Measurements from ENCODE around the gene ARFGAP2.
"Not testable (repeated sequence)": the region's sequence is repeated elsewhere in the genome, so short reads cannot be mapped to it uniquely, and the experiment has no call there.

The ARFGAP2 gene

GRCh38 chr11:47176328-47177228, at the start of gene ARFGAP2:
Gene ARFGAP2 (minus strand): TSS chr11:47176879. CDS start chr11:47176853, 26 bp downstream.
- peak; percentile 84 to 87 for DNase-seq (ENCODE audit: low read depth in 2 of 2)

- DNase-seq (ENCODE audit: low read depth in 2 of 2) = no peak
These were observed 49.1 kb upstream of the ARFGAP2 start for GRCh38 chr11:47225552-47226400.

- no peak for DNase-seq (ENCODE audit: low read depth in 2 of 2)
These were observed 46.0 kb upstream of the ARFGAP2 start for GRCh38 chr11:47222696-47223095.

GRCh38 chr11:47220401-47220821, 43.7 kb upstream of the ARFGAP2 start:
- no peak for DNase-seq (ENCODE audit: low read depth in 2 of 2)

GRCh38 chr11:47216121-47216798, 39.6 kb upstream of the ARFGAP2 start:
- no peak for DNase-seq (ENCODE audit: low read depth in 2 of 2)

GRCh38 chr11:47215366-47215910, 38.8 kb upstream of the ARFGAP2 start:
- DNase-seq (ENCODE audit: low read depth in 2 of 2) = no peak

- no peak for DNase-seq (ENCODE audit: low read depth in 2 of 2)
These were observed 37.4 kb upstream of the ARFGAP2 start for GRCh38 chr11:47213950-47214565.

GRCh38 chr11:47212938-47213337, 36.3 kb upstream of the ARFGAP2 start:
- no peak for DNase-seq (ENCODE audit: low read depth in 2 of 2)

- no peak for DNase-seq (ENCODE audit: low read depth in 2 of 2)
These were observed 31.9 kb upstream of the ARFGAP2 start for GRCh38 chr11:47208628-47209027.

GRCh38 chr11:47208008-47208552, 31.4 kb upstream of the ARFGAP2 start:
- not testable (repeated sequence) for DNase-seq (ENCODE audit: low read depth in 2 of 2)

- no peak for DNase-seq (ENCODE audit: low read depth in 2 of 2)
These were observed 30.8 kb upstream of the ARFGAP2 start for GRCh38 chr11:47207459-47207858.

- DNase-seq (ENCODE audit: low read depth in 2 of 2) = not testable (repeated sequence)
These were observed 29.9 kb upstream of the ARFGAP2 start for GRCh38 chr11:47206577-47206976.

- DNase-seq (ENCODE audit: low read depth in 2 of 2) = peak in 1 of 2 experiments; percentile 55
These were observed 27.9 kb upstream of the ARFGAP2 start for GRCh38 chr11:47204637-47204989.

GRCh38 chr11:47202576-47202975, 25.9 kb upstream of the ARFGAP2 start:
- no peak for DNase-seq (ENCODE audit: low read depth in 2 of 2)

GRCh38 chr11:47201015-47201414, 24.3 kb upstream of the ARFGAP2 start:
- no peak for DNase-seq (ENCODE audit: low read depth in 2 of 2)

- not testable (repeated sequence) for DNase-seq (ENCODE audit: low read depth in 2 of 2)
These were observed 21.5 kb upstream of the ARFGAP2 start for GRCh38 chr11:47198161-47198560.

GRCh38 chr11:47192111-47192510, 15.4 kb upstream of the ARFGAP2 start:
- no peak for DNase-seq (ENCODE audit: low read depth in 2 of 2)

GRCh38 chr11:47191137-47191536, 14.5 kb upstream of the ARFGAP2 start:
- not testable (repeated sequence) for DNase-seq (ENCODE audit: low read depth in 2 of 2)

- DNase-seq (ENCODE audit: low read depth in 2 of 2) = peak in 1 of 2 experiments; percentile 29
These were observed 12.6 kb upstream of the ARFGAP2 start for GRCh38 chr11:47189100-47189834.

GRCh38 chr11:47188259-47188658, 11.6 kb upstream of the ARFGAP2 start:
- no peak for DNase-seq (ENCODE audit: low read depth in 2 of 2)
